NCI-H1092 treated with DMSO at 0.1 percent for 48 hours (cell line): ENCODE measurements around the gene MVP.
"Not testable (repeated sequence)": the region's sequence is repeated elsewhere in the genome, so short reads cannot be mapped to it uniquely, and the experiment has no call there.

Experiments
- DNase-seq: peaks from one replicate; lab custom pipeline; 2025; lab: John Stamatoyannopoulos, UW

The MVP gene

GRCh38 chr16:29875206-29875605, 54.9 kb downstream of the MVP start:
- no peak for DNase-seq

GRCh38 chr16:29876217-29876593, 55.9 kb downstream of the MVP start:
- no peak for DNase-seq

- DNase-seq: no peak
These were observed 56.5 kb downstream of the MVP start for GRCh38 chr16:29876594-29877249.

GRCh38 chr16:29877266-29877961, 57.2 kb downstream of the MVP start:
- DNase-seq: no peak

- no peak for DNase-seq
These were observed 57.9 kb downstream of the MVP start for GRCh38 chr16:29878172-29878571.

- no peak for DNase-seq
These were observed 60.8 kb downstream of the MVP start for GRCh38 chr16:29881050-29881449.

GRCh38 chr16:29883987-29884386, 63.7 kb downstream of the MVP start:
- no peak for DNase-seq

GRCh38 chr16:29889372-29889771, 69.1 kb downstream of the MVP start:
- DNase-seq: not testable (repeated sequence)

- DNase-seq: no peak
These were observed 71.5 kb downstream of the MVP start for GRCh38 chr16:29891525-29892457.

GRCh38 chr16:29892458-29892813, 72.2 kb downstream of the MVP start:
- no peak for DNase-seq

- DNase-seq: no peak
These were observed 73.3 kb downstream of the MVP start for GRCh38 chr16:29893553-29893952.

GRCh38 chr16:29894352-29894751, 74.1 kb downstream of the MVP start:
- no peak for DNase-seq

GRCh38 chr16:29896841-29897240, 76.6 kb downstream of the MVP start:
- no peak for DNase-seq

GRCh38 chr16:29897333-29897732, 77.1 kb downstream of the MVP start:
- no peak for DNase-seq
